ENCODE results near the gene CPNE8. TPM values are rescaled to one million over a fixed set of nuclear protein-coding genes. Genes with fewer than 3 reads are reported as not detected.

CPNE8 gene
- total and polyA plus RNA-seq, 2 of the 4 experiments (the other 2 are of a cell fraction) = not detected

- intact Hi-C loops (cut with micrococcal nuclease) (no loop called here), dilution Hi-C loops (cut with HindIII; ENCODE audit: low sequenced_read_pairs, unreplicated experiment) (no loop called here), in situ Hi-C loops (cut with MboI; ENCODE audit: low sequenced_read_pairs) (no loop called here)
- H4K8ac ChIP-seq (ENCODE audit: low read depth in 2 of 2, low read length in 2 of 2) = no peak overlapping the region
- H3K79me1 ChIP-seq (ENCODE audit: low read depth in 1 of 2, low read length in 2 of 2) = no peaks in the 10 kb centered on the region
- no peaks in the 10 kb centered on the region for H3K36me3 ChIP-seq (ENCODE audit: control insufficient read depth, insufficient read depth, low read length)
- no peak overlapping the region for H2BK15ac ChIP-seq (ENCODE audit: low read depth, low read length)
- no peaks in the 10 kb centered on the region; the same call in 1 of the 2 replicates for H3K9me3 ChIP-seq (ENCODE audit: control insufficient read depth, insufficient read depth, low read length)
- no TSS peak for BruUV-seq (replicated peaks)
- no peak overlapping the region for H3K4me2 ChIP-seq (ENCODE audit: low read depth, low read length)
- H3K27ac ChIP-seq (ENCODE audit: insufficient read depth, low read length) = no peak overlapping the region
- no peak overlapping the region for H3K14ac ChIP-seq (replicated peaks; ENCODE audit: low read depth, low read length)
- no peaks in the 10 kb centered on the region for H4K20me1 ChIP-seq (ENCODE audit: insufficient read depth, low read length)
- H3K9me1 ChIP-seq (ENCODE audit: insufficient read depth, low read length) = no peaks in the 10 kb centered on the region
- no peak overlapping the region for H2BK5ac ChIP-seq (ENCODE audit: low read depth, low read length, poor library complexity, severe bottlenecking)
- ATAC-seq (ENCODE audit: low read depth) (no peak), DNase-seq (no peak)
- H3K27me3 ChIP-seq (ENCODE audit: control insufficient read depth, insufficient read depth, low read length) = no peaks in the 10 kb centered on the region
- H3K9ac ChIP-seq (ENCODE audit: low read depth, low read length) = no peak overlapping the region
- POLR2A ChIA-PET (ENCODE audit: unreplicated experiment) = no interaction called here
- H2AFZ ChIP-seq (replicated peaks; ENCODE audit: low read length, poor library complexity) = no peak overlapping the region
- no peaks in the 10 kb centered on the region for H3K4me1 ChIP-seq (ENCODE audit: control insufficient read depth, insufficient read depth, low read length)
- H2AK9ac ChIP-seq (replicated peaks; ENCODE audit: low read depth, low read length, poor library complexity) = no peak overlapping the region
- no peak overlapping the region for H4K5ac ChIP-seq (ENCODE audit: low read depth, low read length)
- no peak overlapping the region for H3K56ac ChIP-seq (ENCODE audit: extremely low read depth, insufficient read depth, low read length)
- CTCF ChIA-PET = no interaction called here
- no peak overlapping the region for H3K18ac ChIP-seq (ENCODE audit: low read depth, low read length)
- H2AK5ac ChIP-seq (ENCODE audit: low read depth, low read length) = no peak overlapping the region
- TF ChIP-seq ELK1 (IDR thresholded peaks at IDR 0.05; ENCODE audit: borderline replicate concordance, low read depth, low read length) = no peak
- TF ChIP-seq MAZ (IDR thresholded peaks at IDR 0.05; ENCODE audit: borderline replicate concordance, low read depth, low read length) = no peak
- TF ChIP-seq POLR2A (IDR thresholded peaks at IDR 0.05; ENCODE audit: low read depth, low read length) = no peak
- no peak for TF ChIP-seq USF2 (IDR thresholded peaks at IDR 0.05; ENCODE audit: low read depth, low read length)
- TF ChIP-seq CEBPB (IDR thresholded peaks at IDR 0.05; ENCODE audit: low read depth, low read length) = no peak
- no peak for TF ChIP-seq CTCF (conservative IDR thresholded peaks at IDR 0.05; ENCODE audit: low read depth, low read length)
- no peak for TF ChIP-seq MXI1 (IDR thresholded peaks at IDR 0.05; ENCODE audit: borderline replicate concordance, low read depth, low read length)
- no peak overlapping the region for H3K4me3 ChIP-seq (ENCODE audit: insufficient read depth, low read depth, low read length)
- no peak overlapping the region for H2BK120ac ChIP-seq (ENCODE audit: low read depth, low read length)
- H2BK20ac ChIP-seq (ENCODE audit: low read depth, low read length) = no peak overlapping the region
- no peak overlapping the region for H3K23ac ChIP-seq (ENCODE audit: low read depth, low read length)
- no peak overlapping the region for H3K4ac ChIP-seq (ENCODE audit: low read depth, low read length)
- H4K91ac ChIP-seq (ENCODE audit: insufficient read depth, low read depth, low read length) = no peak overlapping the region
These were observed 242.6 kb downstream of the CPNE8 start for GRCh38 chr12:38662829-38663228.
